CD14-positive monocyte (primary cell): Measurements from ENCODE around the gene C8B. TPM values are rescaled to one million over a fixed set of nuclear protein-coding genes. Genes with fewer than 3 reads are reported as not detected.

ENCODE experiments used
- DNase-seq, 3 donors: peaks; one replicate each; pipeline ENCODE4 v3.0.0-alpha.2; 2011 to 2022
- H2AFZ ChIP-seq: 2 replicates; pipeline ENCODE4 v1.6.0; 2012; ENCODE audit warnings: mild to moderate bottlenecking, low read depth, low read length, inconsistent platforms; ENCODE audit not compliant: insufficient read depth, poor library complexity, severe bottlenecking
- H3K27ac ChIP-seq, 2 donors: 1 replicate in 1 of 2; 2 replicates in 1 of 2; pipeline ENCODE4 v1.5.1; 2012 to 2013; ENCODE audit warnings: low read length in 2 of 2, control low read depth in 1 of 2, inconsistent platforms in 1 of 2, low read depth in 1 of 2, mild to moderate bottlenecking in 1 of 2
- H3K27me3 ChIP-seq, 2 donors: one replicate each; pipeline versions ENCODE4 v1.6.0 to v1.6.1; 2011 to 2013; ENCODE audit warnings: low read length in 2 of 2; ENCODE audit not compliant: control insufficient read depth in 2 of 2, insufficient read depth in 2 of 2
- H3K36me3 ChIP-seq, 2 donors: replicated peaks in 1 of 2; 1 replicate in 1 of 2; 2 replicates in 1 of 2; pipeline versions ENCODE4 v1.5.1 to v1.6.1; 2012 to 2013; ENCODE audit warnings: low read length in 2 of 2, control low read depth in 1 of 2, inconsistent platforms in 1 of 2, mild to moderate bottlenecking in 1 of 2; ENCODE audit not compliant: insufficient read depth in 2 of 2, control insufficient read depth in 1 of 2
- H3K4me1 ChIP-seq, 2 donors: 1 replicate in 1 of 2; 2 replicates in 1 of 2; pipeline versions ENCODE4 v1.5.1 to v1.6.1; 2012 to 2013; ENCODE audit warnings: low read length in 2 of 2, control low read depth in 1 of 2, inconsistent platforms in 1 of 2, mild to moderate bottlenecking in 1 of 2, moderate library complexity in 1 of 2; ENCODE audit not compliant: insufficient read depth in 2 of 2, control insufficient read depth in 1 of 2
- H3K4me2 ChIP-seq: replicated peaks from 2 replicates; pipeline ENCODE3; 2012; ENCODE audit warnings: low read length, moderate library complexity, mild to moderate bottlenecking; ENCODE audit not compliant: poor library complexity, severe bottlenecking; ENCODE audit errors: extremely low read depth
- H3K4me3 ChIP-seq, 3 experiments: fragments of 200-600 bp in 1 of 3; sonication (generic) in 1 of 3; replicated peaks in 1 of 3; 1 replicate in 2 of 3; 2 replicates in 1 of 3; pipeline ENCODE4 v1.5.1; 2011 to 2013; ENCODE audit warnings: low read length in 3 of 3, mild to moderate bottlenecking in 3 of 3, control low read depth in 2 of 3, low read depth in 2 of 3, inconsistent platforms in 1 of 3, moderate library complexity in 1 of 3
- H3K79me2 ChIP-seq: 2 replicates; pipeline ENCODE4 v1.6.0; 2012; ENCODE audit warnings: mild to moderate bottlenecking, control low read depth, inconsistent platforms, low read length, moderate library complexity; ENCODE audit not compliant: insufficient read depth
- H3K9ac ChIP-seq: 2 replicates; pipeline ENCODE4 v1.6.0; 2017; ENCODE audit warnings: low read length, mild to moderate bottlenecking; ENCODE audit not compliant: insufficient read depth, poor library complexity, severe bottlenecking
- H3K9me3 ChIP-seq, 2 donors: replicated peaks in 1 of 2; 1 replicate in 1 of 2; 2 replicates in 1 of 2; pipeline versions ENCODE4 v1.5.1 to v1.6.1; 2012 to 2013; ENCODE audit warnings: low read length in 2 of 2, control low read depth in 1 of 2; ENCODE audit not compliant: control insufficient read depth in 1 of 2, insufficient read depth in 1 of 2
- H4K20me1 ChIP-seq: 2 replicates; pipeline ENCODE4 v1.6.0; 2012; ENCODE audit warnings: mild to moderate bottlenecking, low read length, control low read depth, moderate library complexity; ENCODE audit not compliant: insufficient read depth
- H3K27ac Mint-ChIP-seq, 7 donors: one replicate each; pipeline ENCODE4 v1.8.0; 2020; ENCODE audit warnings: mild to moderate bottlenecking in 7 of 7, mixed read lengths in 7 of 7, moderate library complexity in 6 of 7, inconsistent platforms in 2 of 7
- H3K27me3 Mint-ChIP-seq, 3 donors: one replicate each; pipeline ENCODE4 v1.8.0; 2021 to 2022; ENCODE audit warnings: low read depth in 3 of 3, mild to moderate bottlenecking in 3 of 3, mixed read lengths in 3 of 3, moderate library complexity in 3 of 3, inconsistent platforms in 1 of 3
- H3K36me3 Mint-ChIP-seq, 2 donors: one replicate each; pipeline ENCODE4 v1.8.0; 2020; ENCODE audit warnings: mixed read lengths in 2 of 2, inconsistent platforms in 1 of 2, mild to moderate bottlenecking in 1 of 2
- H3K4me1 Mint-ChIP-seq: one replicate; pipeline ENCODE4 v1.8.0; 2020; ENCODE audit warnings: mild to moderate bottlenecking, mixed read lengths
- H3K4me3 Mint-ChIP-seq, 2 donors: one replicate each; pipeline ENCODE4 v1.8.0; 2020; ENCODE audit warnings: mild to moderate bottlenecking in 2 of 2, mixed read lengths in 2 of 2, moderate library complexity in 1 of 2
- H3K9me3 Mint-ChIP-seq, 7 donors: one replicate each; pipeline ENCODE4 v1.8.0; 2020 to 2022; ENCODE audit warnings: mixed read lengths in 7 of 7, mild to moderate bottlenecking in 6 of 7, moderate library complexity in 6 of 7, inconsistent platforms in 2 of 7
- WGBS: methylation state at CpG from one replicate; pipeline ENCODE4 v1.1.5; 2013; ENCODE audit warnings: missing lambda C conversion rate; ENCODE audit not compliant: insufficient coverage; 5-methylcytosine and 5-hydroxymethylcytosine counted together
- intact Hi-C, 2 donors: fragments of 100-400 bp; cut with micrococcal nuclease; formaldehyde crosslinking; loops; one replicate each; pipeline versions ENCODE4 v1.15.0 to v1.15.1; 2023
- polyA plus RNA-seq, 3 donors: library from polyadenylated mRNA; depleted of rRNA in 1 of 3; unstranded in 2 of 3; stranded (reverse) in 1 of 3; fragments of 300-500 nt in 2 of 3; fragments of >200 nt in 1 of 3; fragmentation: Illumina TruSeq in 2 of 3; gene quantifications; 1 replicate in 2 of 3; 2 replicates in 1 of 3; pipeline ENCODE4 v1.2.3, GENCODE V29; 2012 to 2021
- TF ChIP-seq, protein P1 (sequence below): fragments of 200-600 bp; IDR thresholded peaks from one replicate; pipeline ENCODE4 v1.8.0; 2022; ENCODE audit warnings: antibody characterized with exemption, mild to moderate bottlenecking

Gene C8B
- polyA plus RNA-seq, 3 donors = not detected

DNA sequence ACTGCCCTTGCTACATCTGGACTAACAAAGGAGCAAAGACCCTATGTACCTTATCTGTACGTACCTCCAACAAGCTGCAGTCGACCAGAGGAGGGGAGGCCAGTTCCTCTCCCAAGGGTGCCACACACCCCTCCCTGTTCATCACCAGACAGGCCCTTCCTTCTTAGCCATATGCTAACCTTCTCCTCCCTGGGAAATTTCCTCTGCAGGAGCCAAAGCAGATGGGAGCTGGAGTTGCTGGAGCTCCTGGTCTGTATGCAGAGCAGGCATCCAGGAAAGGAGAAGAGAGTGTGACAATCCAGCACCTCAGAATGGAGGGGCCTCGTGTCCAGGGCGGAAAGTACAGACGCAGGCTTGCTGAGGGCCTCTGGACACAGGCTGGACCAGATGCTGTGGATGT, 48.5 kb downstream of the C8B start:
- DNase-seq = no peak
- H3K27me3 ChIP-seq = no peaks in the 10 kb centered on the region
- peaks cover 0 to 13% (median 2%) of the 10 kb centered on the region in 7 donors for H3K9me3 Mint-ChIP-seq
- H3K4me3 Mint-ChIP-seq = no peak overlapping the region
- no peaks in the 10 kb centered on the region for H4K20me1 ChIP-seq
- H3K4me1 Mint-ChIP-seq = no peaks in the 10 kb centered on the region
- no peak overlapping the region for H3K27ac ChIP-seq
- no peaks in the 10 kb centered on the region for H3K36me3 Mint-ChIP-seq
- H3K36me3 ChIP-seq = no peaks in the 10 kb centered on the region
- no peaks in the 10 kb centered on the region for H3K79me2 ChIP-seq
- H3K9ac ChIP-seq = no peak overlapping the region
- intact Hi-C loops = no loop called here
- H3K27ac Mint-ChIP-seq = no peak overlapping the region
- peaks cover 1 to 3% (median 3%) of the 10 kb centered on the region in 3 donors for H3K27me3 Mint-ChIP-seq
- no peak overlapping the region for H3K4me3 ChIP-seq
- TF ChIP-seq, protein P1, sequence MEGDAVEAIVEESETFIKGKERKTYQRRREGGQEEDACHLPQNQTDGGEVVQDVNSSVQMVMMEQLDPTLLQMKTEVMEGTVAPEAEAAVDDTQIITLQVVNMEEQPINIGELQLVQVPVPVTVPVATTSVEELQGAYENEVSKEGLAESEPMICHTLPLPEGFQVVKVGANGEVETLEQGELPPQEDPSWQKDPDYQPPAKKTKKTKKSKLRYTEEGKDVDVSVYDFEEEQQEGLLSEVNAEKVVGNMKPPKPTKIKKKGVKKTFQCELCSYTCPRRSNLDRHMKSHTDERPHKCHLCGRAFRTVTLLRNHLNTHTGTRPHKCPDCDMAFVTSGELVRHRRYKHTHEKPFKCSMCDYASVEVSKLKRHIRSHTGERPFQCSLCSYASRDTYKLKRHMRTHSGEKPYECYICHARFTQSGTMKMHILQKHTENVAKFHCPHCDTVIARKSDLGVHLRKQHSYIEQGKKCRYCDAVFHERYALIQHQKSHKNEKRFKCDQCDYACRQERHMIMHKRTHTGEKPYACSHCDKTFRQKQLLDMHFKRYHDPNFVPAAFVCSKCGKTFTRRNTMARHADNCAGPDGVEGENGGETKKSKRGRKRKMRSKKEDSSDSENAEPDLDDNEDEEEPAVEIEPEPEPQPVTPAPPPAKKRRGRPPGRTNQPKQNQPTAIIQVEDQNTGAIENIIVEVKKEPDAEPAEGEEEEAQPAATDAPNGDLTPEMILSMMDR = no peak
- 90% methylated on average over 3 of the region's 5 CpGs for WGBS
- H3K9me3 ChIP-seq = no peaks in the 10 kb centered on the region
- H3K4me1 ChIP-seq = no peaks in the 10 kb centered on the region
- H3K4me2 ChIP-seq = no peak overlapping the region
- no peak overlapping the region for H2AFZ ChIP-seq

DNA sequence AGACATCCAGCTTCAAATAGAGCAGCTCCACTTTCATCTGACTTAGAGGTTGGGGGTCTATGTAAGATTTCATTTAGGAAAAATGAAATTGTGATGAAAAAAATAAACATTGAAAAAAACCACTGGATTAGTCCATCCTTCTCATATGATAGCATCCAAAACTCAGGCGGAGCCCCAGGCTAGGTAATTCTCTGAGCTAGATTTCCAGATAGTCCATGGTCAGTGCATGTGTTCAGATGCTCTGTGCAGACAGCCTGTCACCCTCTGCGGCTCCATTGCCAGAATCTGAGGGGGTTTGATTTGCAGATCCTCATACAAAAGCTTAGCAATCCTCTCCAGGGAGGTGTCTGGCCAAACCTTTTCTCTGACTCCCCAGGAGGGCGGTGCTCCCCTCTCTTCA, 49.2 kb downstream of the C8B start:
- no peaks in the 10 kb centered on the region for H3K79me2 ChIP-seq
- no peak overlapping the region for H2AFZ ChIP-seq
- H3K4me2 ChIP-seq = no peak overlapping the region
- no peak overlapping the region for H3K4me3 ChIP-seq
- no peaks in the 10 kb centered on the region for H4K20me1 ChIP-seq
- H3K27me3 ChIP-seq = no peaks in the 10 kb centered on the region
- H3K27ac ChIP-seq = no peak overlapping the region
- 81% methylated on average over 3 of the region's 3 CpGs for WGBS
- Mint-ChIP-seq H3K36me3 (no peaks in the 10 kb centered on the region), H3K27me3 (peaks cover 1 to 3% (median 3%) of the 10 kb centered on the region in 3 donors), H3K4me3 (no peak overlapping the region), H3K9me3 (peaks cover 0 to 11% (median 2%) of the 10 kb centered on the region in 7 donors), H3K27ac (no peak overlapping the region), H3K4me1 (no peaks in the 10 kb centered on the region)
- H3K9me3 ChIP-seq = no peaks in the 10 kb centered on the region
- no peaks in the 10 kb centered on the region for H3K4me1 ChIP-seq
- DNase-seq = no peak
- intact Hi-C loops = no loop called here
- TF ChIP-seq, protein P1 = no peak
- H3K36me3 ChIP-seq = no peaks in the 10 kb centered on the region
- H3K9ac ChIP-seq = no peak overlapping the region
